AG10803 (cell line): ENCODE measurements around the gene PIGW.
"Not testable (repeated sequence)": the region's sequence is repeated elsewhere in the genome, so short reads cannot be mapped to it uniquely, and the experiment has no call there.

Source experiments
- DNase-seq: peaks from one replicate; pipeline ENCODE4 v3.0.0; 2010; ENCODE audit warnings: low read depth
- H3K4me3 ChIP-seq: 2 replicates; pipeline ENCODE4 v1.5.1; 2011; ENCODE audit warnings: mild to moderate bottlenecking, low read length, control low read depth
- CTCF ChIP-seq: conservative IDR thresholded peaks from 2 replicates; pipeline ENCODE4 v1.5.1; 2011; ENCODE audit warnings: mild to moderate bottlenecking, low read length, control low read depth, inconsistent platforms

The PIGW gene

GRCh38 chr17:36503456-36504155, 31.2 kb upstream of the PIGW start:
- TF ChIP-seq CTCF = no peak
- no peak overlapping the region for H3K4me3 ChIP-seq
- DNase-seq = no peak

GRCh38 chr17:36504156-36504545, 30.6 kb upstream of the PIGW start:
- H3K4me3 ChIP-seq = no peak overlapping the region
- TF ChIP-seq CTCF = no peak
- DNase-seq = no peak

- no peak for DNase-seq
- no peak for TF ChIP-seq CTCF
- no peak overlapping the region for H3K4me3 ChIP-seq
Measured at GRCh38 chr17:36505171-36505570, 29.6 kb upstream of the PIGW start.

- no peak for DNase-seq
- TF ChIP-seq CTCF = no peak
- no peak overlapping the region for H3K4me3 ChIP-seq
Measured at GRCh38 chr17:36506249-36506826, 28.4 kb upstream of the PIGW start.

GRCh38 chr17:36506831-36507230, 28.0 kb upstream of the PIGW start:
- TF ChIP-seq CTCF = no peak
- H3K4me3 ChIP-seq = no peak overlapping the region
- no peak for DNase-seq

- TF ChIP-seq CTCF = no peak
- DNase-seq = no peak
Measured at GRCh38 chr17:36507266-36507665, 27.5 kb upstream of the PIGW start.

GRCh38 chr17:36508439-36508838, 26.3 kb upstream of the PIGW start:
- DNase-seq, H3K4me3 ChIP-seq: not testable (repeated sequence)

More at GRCh38 chr17:36507266-36507665, 27.5 kb upstream of the PIGW start:
- H3K4me3 ChIP-seq = no peak overlapping the region
